GM12874 (cell line): Measurements from ENCODE around the gene RTN1.

Source experiments
- CTCF ChIP-seq: IDR thresholded peaks from 2 replicates; pipeline ENCODE4 v1.5.1; 2011; ENCODE audit warnings: low read depth, mild to moderate bottlenecking, control low read depth, low read length, moderate library complexity; ENCODE audit not compliant: insufficient read depth

The RTN1 gene

GRCh38 chr14:59869381-59870255, 958 bp downstream of the RTN1 start:
- TF ChIP-seq CTCF, result no peak

GRCh38 chr14:59868021-59868420, 2.6 kb downstream of the RTN1 start:
- no peak for TF ChIP-seq CTCF

- no peak for TF ChIP-seq CTCF
These were observed 6.6 kb downstream of the RTN1 start for GRCh38 chr14:59863806-59864525.

GRCh38 chr14:59857328-59857727, 13.2 kb downstream of the RTN1 start:
- no peak for TF ChIP-seq CTCF

GRCh38 chr14:59852350-59852749, 18.2 kb downstream of the RTN1 start:
- no peak for TF ChIP-seq CTCF

- no peak for TF ChIP-seq CTCF
These were observed 20.1 kb downstream of the RTN1 start for GRCh38 chr14:59850458-59850857.

- TF ChIP-seq CTCF, result no peak
These were observed 21.0 kb downstream of the RTN1 start for GRCh38 chr14:59849411-59850130.
